Osteoblast (primary cell): ENCODE results near the gene TMEM233. TPM values are rescaled to one million over a fixed set of nuclear protein-coding genes. Genes with fewer than 3 reads are reported as not detected.
A peak's percentile ranks its signal among the peaks of the same experiment; 100 is the strongest.
"Not testable (repeated sequence)": the region's sequence is repeated elsewhere in the genome, so short reads cannot be mapped to it uniquely, and the experiment has no call there.

Experiments
- DNase-seq: peaks from one replicate; pipeline ENCODE4 v3.0.0; 2011; ENCODE audit warnings: low spot score, mixed read lengths; ENCODE audit not compliant: insufficient read length; ENCODE audit errors: missing footprints
- H2AFZ ChIP-seq: 2 replicates; pipeline ENCODE4 v1.6.0; 2011; ENCODE audit warnings: mild to moderate bottlenecking, low read length
- H3K27ac ChIP-seq: 2 replicates; pipeline ENCODE4 v1.5.1; 2011; ENCODE audit warnings: mild to moderate bottlenecking, low read depth, low read length, moderate library complexity
- H3K27me3 ChIP-seq: 2 replicates; pipeline ENCODE4 v1.6.0; 2012; ENCODE audit warnings: mild to moderate bottlenecking, control low read depth, inconsistent platforms, low read length, moderate library complexity; ENCODE audit not compliant: insufficient read depth
- H3K36me3 ChIP-seq: 2 replicates; pipeline ENCODE4 v1.5.1; 2011; ENCODE audit warnings: mild to moderate bottlenecking, low read length, control low read depth, moderate library complexity; ENCODE audit not compliant: insufficient read depth
- H3K4me1 ChIP-seq: 2 replicates; pipeline ENCODE4 v1.5.1; 2011; ENCODE audit warnings: mild to moderate bottlenecking, low read length, control low read depth, moderate library complexity; ENCODE audit not compliant: insufficient read depth
- H3K4me2 ChIP-seq: 2 replicates; pipeline ENCODE4 v1.6.0; 2011; ENCODE audit warnings: mild to moderate bottlenecking, low read length; ENCODE audit not compliant: insufficient read depth
- H3K4me3 ChIP-seq: fragments of 200-600 bp; sonication (generic); 3 replicates; pipeline ENCODE4 v1.5.1; 2012; ENCODE audit warnings: mild to moderate bottlenecking, low read length, inconsistent platforms; ENCODE audit not compliant: insufficient read depth
- H3K79me2 ChIP-seq: 2 replicates; pipeline ENCODE4 v1.6.0; 2012; ENCODE audit warnings: mild to moderate bottlenecking, low read length, control low read depth, inconsistent platforms; ENCODE audit not compliant: insufficient read depth
- H3K9me3 ChIP-seq: 2 replicates; pipeline ENCODE4 v1.5.1; 2011; ENCODE audit warnings: low read depth, low read length, control low read depth
- H4K20me1 ChIP-seq: 2 replicates; pipeline ENCODE4 v1.6.0; 2012; ENCODE audit warnings: mild to moderate bottlenecking, low read length, control low read depth; ENCODE audit not compliant: insufficient read depth
- total RNA-seq: library from RNA; depleted of rRNA; stranded (reverse); fragments of >200 nt; gene quantifications from 2 replicates; pipeline ENCODE4 v1.2.3, GENCODE V29; 2012
- TF ChIP-seq, protein P1 (sequence below): IDR thresholded peaks from 2 replicates; pipeline ENCODE4 v1.5.1; 2011; ENCODE audit warnings: mild to moderate bottlenecking, low read depth, low read length, moderate library complexity; ENCODE audit errors: extremely low read depth

Gene TMEM233
- total RNA-seq, 1 donor: not detected

DNA sequence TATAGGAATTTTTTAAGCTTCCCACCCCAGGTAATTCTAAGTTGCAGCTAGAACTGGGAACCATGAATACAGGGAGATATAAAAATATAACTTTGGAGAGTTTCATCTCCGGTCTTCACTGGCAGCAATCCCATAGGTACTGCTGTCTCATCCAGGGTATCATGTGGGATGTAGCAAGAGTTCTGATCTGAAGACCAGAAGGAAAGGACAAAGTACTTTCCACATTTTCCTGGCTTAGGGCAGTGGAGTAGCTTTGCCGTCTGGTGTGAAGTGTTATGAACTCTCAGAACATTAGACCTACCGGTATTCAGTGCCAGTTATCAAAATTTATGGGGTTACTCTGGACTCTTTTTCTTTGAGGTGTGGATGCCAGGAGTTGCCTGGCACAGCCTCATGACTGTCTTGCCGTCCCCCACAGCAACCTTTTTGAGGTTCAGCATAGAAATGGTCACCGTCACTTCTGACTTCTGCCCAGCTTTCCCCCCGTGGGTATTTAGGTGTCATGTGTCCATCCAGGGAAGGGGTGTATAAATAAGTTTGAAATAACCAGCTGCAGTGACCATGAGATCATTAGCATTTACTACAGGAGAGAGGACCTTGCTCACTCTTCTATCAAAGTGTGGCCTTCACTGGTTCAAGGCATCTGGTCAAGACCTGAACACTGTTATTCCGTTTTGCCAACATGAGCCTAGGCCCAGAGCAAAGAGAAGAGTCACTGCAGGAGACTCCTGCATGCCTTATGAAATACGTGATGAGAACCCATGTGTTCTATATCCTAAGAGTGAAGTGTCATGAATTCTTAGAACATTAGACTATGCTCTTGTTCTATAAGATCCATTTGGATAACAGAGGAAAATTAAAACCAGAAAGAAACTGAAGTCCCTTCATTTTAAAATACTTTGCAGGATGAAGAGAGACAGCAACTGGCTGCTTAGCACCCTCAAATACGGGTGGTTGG, 22.2 kb downstream of the TMEM233 start:
- H3K4me3 ChIP-seq: no peak overlapping the region
- H3K36me3 ChIP-seq: no peaks in the 10 kb centered on the region
- H3K79me2 ChIP-seq: no peaks in the 10 kb centered on the region
- no peak overlapping the region for H3K27ac ChIP-seq
- no peak overlapping the region for H2AFZ ChIP-seq
- no peaks in the 10 kb centered on the region for H3K4me1 ChIP-seq
- H3K27me3 ChIP-seq: no peaks in the 10 kb centered on the region
- no peak for DNase-seq
- TF ChIP-seq, protein P1, sequence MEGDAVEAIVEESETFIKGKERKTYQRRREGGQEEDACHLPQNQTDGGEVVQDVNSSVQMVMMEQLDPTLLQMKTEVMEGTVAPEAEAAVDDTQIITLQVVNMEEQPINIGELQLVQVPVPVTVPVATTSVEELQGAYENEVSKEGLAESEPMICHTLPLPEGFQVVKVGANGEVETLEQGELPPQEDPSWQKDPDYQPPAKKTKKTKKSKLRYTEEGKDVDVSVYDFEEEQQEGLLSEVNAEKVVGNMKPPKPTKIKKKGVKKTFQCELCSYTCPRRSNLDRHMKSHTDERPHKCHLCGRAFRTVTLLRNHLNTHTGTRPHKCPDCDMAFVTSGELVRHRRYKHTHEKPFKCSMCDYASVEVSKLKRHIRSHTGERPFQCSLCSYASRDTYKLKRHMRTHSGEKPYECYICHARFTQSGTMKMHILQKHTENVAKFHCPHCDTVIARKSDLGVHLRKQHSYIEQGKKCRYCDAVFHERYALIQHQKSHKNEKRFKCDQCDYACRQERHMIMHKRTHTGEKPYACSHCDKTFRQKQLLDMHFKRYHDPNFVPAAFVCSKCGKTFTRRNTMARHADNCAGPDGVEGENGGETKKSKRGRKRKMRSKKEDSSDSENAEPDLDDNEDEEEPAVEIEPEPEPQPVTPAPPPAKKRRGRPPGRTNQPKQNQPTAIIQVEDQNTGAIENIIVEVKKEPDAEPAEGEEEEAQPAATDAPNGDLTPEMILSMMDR: no peak
- H4K20me1 ChIP-seq: no peaks in the 10 kb centered on the region
- no peaks in the 10 kb centered on the region for H3K9me3 ChIP-seq
- no peak overlapping the region for H3K4me2 ChIP-seq

DNA sequence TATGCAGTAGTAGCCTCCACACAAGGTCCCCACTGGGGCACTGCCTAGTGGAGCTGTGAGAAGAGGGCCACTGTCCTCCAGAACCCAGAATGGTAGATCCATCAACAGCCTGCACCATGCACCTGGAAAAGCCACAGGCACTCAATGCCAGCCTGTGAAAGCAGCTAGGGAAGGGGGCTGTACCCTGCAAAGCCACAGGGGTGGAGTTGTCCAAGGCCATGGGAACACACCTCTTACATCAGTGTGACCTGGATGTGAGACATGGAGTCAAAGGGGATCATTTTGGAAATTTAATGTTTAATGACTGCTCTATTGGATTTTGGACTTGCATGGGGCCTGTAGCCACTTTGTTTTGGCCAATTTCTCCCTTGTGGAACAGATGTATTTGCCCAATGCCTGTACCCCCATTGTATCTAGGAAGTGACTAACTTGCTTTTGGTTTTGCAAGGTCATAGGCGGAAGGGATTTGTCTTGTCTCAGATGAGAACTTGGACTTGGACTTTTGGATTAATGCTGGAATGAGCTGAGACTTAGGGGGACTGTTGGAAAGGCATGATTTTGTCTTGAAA, 24.8 kb downstream of the TMEM233 start:
- not testable (repeated sequence) for H3K4me1 ChIP-seq, H3K9me3 ChIP-seq, H3K27ac ChIP-seq, H4K20me1 ChIP-seq, H3K79me2 ChIP-seq, DNase-seq, H3K4me2 ChIP-seq, H3K36me3 ChIP-seq, H2AFZ ChIP-seq, H3K27me3 ChIP-seq, H3K4me3 ChIP-seq

DNA sequence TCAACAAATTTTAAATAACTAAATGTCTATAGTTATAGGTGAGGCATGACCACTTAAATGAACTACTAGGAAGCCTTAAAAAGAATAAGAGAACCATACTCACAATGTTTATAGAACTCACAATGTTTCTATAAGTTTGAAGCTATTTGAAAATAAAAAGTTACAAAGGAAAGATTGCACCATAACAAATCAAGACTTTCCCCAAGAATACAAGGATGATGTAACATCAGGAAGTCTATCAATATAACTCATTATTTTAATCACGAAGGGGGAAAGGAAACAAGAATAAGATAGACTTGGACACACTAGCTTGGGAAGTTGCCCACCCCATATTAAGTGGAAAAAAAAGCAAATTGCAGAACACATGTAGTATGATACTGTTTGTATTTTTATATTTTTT, 26.9 kb downstream of the TMEM233 start:
- Histone ChIP-seq H3K27me3 (no peaks in the 10 kb centered on the region), H3K79me2 (no peaks in the 10 kb centered on the region), H3K4me1 (peaks cover 3% of the 10 kb centered on the region), H4K20me1 (no peaks in the 10 kb centered on the region), H3K4me2 (no peak overlapping the region), H3K9me3 (no peaks in the 10 kb centered on the region), H2AFZ (no peak overlapping the region), H3K27ac (no peak overlapping the region), H3K36me3 (no peaks in the 10 kb centered on the region), H3K4me3 (no peak overlapping the region)
- TF ChIP-seq, protein P1: no peak
- no peak for DNase-seq

DNA sequence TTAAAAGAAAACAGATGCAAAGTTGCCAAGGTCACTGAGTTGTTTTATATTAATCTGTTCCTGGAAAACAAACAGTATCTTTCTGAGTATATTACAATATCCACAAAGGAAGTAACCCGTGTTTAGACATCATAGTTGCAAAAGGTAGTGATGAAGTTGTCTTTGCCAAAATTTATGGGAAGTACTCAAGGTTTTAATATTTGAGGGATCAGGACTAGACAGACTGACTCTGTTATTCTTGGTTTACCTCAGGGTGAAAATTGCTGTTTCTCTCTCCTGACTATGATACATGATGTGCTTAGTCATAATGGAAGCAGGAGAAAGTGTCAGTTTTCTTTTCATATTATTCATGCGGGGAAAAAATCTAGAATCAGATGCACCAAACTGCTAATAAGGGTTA, 28.3 kb downstream of the TMEM233 start:
- no peaks in the 10 kb centered on the region for H4K20me1 ChIP-seq
- no peak overlapping the region for H3K4me2 ChIP-seq
- peaks cover 3% of the 10 kb centered on the region for H3K4me1 ChIP-seq

More for the DNA sequence above, 28.3 kb downstream of the TMEM233 start:
- DNase-seq: peak; percentile 81
- Histone ChIP-seq H3K27me3 (no peaks in the 10 kb centered on the region), H3K9me3 (no peaks in the 10 kb centered on the region), H3K79me2 (no peaks in the 10 kb centered on the region), H3K27ac (no peak overlapping the region), H2AFZ (no peak overlapping the region), H3K4me3 (no peak overlapping the region), H3K36me3 (no peaks in the 10 kb centered on the region)
- TF ChIP-seq, protein P1: no peak
